NCI-H1417 treated with DMSO at 0.1 percent for 48 hours (cell line): ENCODE measurements around the gene NME9.

Experiments
- DNase-seq: peaks from one replicate; lab custom pipeline; 2025; lab: John Stamatoyannopoulos, UW

NME9 gene

DNA sequence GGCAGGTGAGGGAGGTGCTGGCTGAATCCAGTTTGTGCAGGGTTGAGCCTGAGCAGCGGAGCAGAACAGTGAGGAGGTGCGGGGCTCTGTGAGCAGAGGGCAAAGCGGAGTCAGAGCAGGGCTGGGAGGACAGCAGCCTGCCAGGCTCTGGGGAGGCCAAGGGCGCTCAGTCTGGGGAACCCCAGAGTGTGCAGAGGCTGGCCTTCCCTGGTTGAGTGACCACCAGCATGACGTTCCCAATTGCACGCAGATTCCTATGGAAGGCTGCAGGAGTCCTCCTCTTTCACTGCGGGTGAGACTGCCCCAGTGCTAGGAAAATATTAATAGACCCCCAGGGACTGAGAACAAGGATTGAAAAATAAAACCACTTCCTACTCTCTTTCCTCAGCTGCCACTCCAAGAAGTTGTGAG lies 31.9 kb upstream of the NME9 start:
- DNase-seq, result no peak

DNA sequence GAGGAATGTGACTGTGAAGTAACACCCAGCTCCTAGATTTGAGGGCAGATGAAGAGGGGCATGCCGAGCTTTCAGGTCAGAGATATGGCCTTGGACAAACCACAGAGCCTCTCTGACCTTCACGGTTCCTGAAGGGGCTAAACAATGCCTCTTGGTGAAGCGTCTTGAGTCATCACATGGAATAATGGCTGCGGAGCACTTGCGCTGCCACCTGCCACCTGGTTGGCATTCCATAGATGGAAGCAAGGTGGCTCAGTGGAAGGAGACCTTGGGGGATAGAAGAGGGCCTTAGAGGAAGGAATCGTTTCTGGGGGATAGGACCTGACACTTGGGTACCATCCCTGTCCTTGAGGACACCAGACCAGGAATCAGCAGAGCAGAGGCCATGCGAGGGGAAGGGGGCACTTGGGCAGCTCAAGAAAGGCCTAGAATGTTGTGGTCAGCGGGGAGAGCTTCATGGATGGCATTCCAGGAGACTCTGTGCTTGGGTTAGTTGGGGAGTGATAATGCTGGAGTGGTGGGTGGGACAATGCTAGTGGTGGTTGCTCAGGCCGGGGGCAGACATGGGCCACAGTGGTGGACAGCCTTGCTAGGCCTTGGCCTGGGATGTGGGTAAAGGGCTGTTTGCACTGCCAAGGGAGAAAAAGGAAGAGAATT lies 31.3 kb upstream of the NME9 start:
- no peak for DNase-seq

GRCh38 chr3:138359919-138360868 lies 30.5 kb upstream of the NME9 start:
- DNase-seq, result no peak

- DNase-seq, result no peak
Observed at GRCh38 chr3:138359148-138359918, 29.7 kb upstream of the NME9 start.

- no peak for DNase-seq
Observed at GRCh38 chr3:138356730-138357405, 27.2 kb upstream of the NME9 start.

DNA sequence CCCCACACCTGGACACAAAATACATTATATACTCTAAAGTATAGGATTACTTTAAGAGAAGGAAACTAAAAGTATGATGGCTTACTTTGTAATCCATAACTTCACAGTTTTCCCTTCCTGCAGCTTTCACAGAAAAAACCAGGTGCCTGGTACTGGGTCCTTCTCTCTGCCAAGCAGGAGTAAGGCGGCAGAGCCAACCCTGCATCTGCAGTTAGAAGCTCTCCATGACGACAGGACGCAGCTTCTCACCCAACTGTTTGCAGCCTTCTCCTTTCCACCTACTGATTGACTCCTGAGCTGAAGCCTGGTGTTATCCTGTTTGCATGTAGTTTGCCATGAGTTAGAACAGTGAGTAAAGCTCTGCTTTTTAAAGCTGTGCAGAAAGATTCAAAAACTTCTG lies 25.4 kb upstream of the NME9 start:
- no peak for DNase-seq

GRCh38 chr3:138354376-138354775 lies 24.7 kb upstream of the NME9 start:
- no peak for DNase-seq

DNA sequence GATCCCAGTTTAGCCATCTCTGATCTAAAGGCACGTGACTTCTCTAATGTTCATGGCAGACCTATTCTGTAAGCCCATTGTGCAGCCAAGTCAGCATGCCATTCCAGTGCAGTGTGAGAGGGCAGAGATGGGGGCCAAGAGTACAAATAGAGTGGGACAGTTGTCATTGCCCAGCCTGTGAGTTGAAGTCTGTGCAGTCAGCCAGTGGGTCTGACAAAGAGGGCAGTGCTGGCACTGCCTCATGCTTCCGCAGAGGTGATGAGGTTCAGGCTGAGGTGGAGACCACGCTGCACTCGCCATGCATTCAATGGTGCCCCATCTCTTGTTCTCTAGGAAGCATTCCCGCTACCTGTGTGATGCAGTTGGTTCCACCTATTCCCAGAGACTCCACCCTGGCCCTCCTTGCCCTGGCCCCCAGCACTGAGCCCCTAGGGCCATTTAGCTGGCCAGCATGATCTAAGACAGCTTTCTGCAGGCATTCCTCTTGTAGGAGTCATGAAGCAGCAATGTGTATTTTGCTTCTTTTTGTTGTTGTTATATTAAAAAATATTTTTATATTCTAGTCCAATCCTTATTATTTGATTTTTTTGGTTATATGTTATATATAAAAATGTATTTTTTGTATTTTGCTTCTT lies 22.4 kb upstream of the NME9 start:
- no peak for DNase-seq

DNA sequence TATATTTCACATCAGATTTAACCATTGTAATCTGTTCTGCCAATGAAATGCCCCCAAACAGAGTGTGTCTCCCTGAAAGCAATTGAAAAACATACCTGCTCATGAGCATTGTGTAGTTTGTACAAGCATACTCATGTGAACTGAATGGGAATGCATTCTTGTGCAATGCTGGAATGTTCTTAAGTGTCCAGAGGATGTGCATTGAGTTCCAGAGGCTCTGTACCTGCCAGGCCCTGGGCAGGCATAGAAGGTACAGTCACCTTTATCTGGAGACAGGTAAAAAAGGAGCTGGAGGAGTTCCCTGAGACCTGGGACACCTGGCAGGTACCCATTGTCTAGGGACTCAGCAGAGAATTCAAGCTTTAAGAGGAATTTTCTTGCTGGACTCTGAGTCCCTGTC lies 21.5 kb upstream of the NME9 start:
- DNase-seq, result no peak

DNA sequence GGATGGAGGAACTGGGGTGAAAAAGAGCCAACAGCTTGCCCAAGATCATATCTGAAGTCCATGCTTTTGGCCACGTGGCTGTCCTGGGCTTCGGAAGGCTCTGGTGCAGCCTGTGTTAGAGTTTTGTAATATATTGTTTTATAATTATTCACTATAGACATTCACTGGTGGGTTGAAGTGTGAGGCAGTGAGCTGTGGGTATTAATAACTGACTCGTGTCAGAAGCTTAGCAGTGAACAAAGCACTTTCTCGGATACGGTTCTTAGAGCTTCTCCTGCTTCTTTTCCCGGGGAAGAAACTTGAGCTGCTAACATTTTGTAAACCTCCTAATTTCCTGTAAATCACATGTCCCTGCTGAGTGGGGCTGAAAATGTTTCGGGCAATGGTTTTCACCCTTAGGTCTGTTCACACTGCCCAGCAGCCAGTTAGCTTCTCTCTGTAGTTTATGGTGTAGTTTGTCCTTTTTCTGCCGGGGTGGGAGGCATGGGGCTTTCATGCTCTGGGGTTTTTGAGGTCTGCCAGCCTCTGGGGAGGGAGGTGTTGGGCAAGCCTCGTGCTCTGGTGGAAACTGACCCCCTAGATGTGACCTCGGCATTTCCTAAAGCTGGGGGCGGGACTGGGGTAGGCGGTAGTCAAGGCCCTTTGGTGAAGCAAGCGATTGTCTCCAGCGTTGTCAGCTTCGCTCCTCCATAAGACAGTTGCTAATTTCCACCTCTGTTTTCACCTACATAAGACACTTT lies 20.4 kb upstream of the NME9 start:
- no peak for DNase-seq

GRCh38 chr3:138348754-138349739 lies 19.4 kb upstream of the NME9 start:
- no peak for DNase-seq

GRCh38 chr3:138347960-138348753 lies 18.5 kb upstream of the NME9 start, which contains the start of gene MRAS:
TSS of gene MRAS (plus strand) at chr3:138348579. CDS start at chr3:138372884, 24,305 bp downstream.
- DNase-seq, result peak; percentile 13

DNA sequence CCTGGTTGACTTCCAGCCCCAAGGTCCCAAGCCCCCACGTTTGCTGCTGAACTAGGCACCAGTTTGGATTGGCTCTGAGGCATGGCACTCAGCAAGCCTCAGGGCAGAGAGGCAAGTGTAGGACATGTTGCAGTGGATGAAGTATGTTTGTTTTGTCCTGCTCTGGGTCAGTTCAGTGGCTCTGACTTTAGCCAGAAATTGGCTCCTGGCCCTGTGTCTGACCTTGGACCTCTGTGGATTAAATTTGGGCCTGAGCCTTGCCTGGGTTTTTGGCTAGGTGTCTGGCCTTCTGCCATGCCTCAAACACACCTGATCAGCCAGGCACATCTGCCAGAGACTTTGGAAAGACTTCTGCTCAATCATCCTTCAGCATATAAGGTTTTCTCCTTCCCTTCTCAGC lies 15.1 kb upstream of the NME9 start:
- DNase-seq, result no peak

- DNase-seq, result no peak
Observed at GRCh38 chr3:138340511-138340910, 10.9 kb upstream of the NME9 start.

- no peak for DNase-seq
Observed at GRCh38 chr3:138338811-138339210, 9.2 kb upstream of the NME9 start.

DNA sequence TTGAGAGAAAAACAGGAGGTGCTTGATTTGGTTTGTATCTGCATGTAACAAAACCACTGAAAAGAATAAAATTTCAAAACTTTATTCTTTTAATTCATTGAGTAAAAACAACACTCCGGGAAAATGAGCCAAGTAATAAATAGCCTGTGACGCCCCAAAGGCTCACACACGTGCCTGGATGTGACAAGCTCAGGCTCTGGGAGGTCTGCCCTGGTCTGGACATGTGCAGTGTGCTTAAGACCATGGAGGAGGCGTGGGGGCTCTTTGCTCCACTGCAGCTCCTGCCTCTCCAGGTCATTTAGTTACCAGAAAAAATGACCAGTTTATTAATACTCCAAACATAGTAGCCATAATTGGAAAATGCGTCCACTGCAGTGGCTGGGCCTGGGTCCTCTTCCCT lies 8.6 kb upstream of the NME9 start:
- DNase-seq, result no peak

DNA sequence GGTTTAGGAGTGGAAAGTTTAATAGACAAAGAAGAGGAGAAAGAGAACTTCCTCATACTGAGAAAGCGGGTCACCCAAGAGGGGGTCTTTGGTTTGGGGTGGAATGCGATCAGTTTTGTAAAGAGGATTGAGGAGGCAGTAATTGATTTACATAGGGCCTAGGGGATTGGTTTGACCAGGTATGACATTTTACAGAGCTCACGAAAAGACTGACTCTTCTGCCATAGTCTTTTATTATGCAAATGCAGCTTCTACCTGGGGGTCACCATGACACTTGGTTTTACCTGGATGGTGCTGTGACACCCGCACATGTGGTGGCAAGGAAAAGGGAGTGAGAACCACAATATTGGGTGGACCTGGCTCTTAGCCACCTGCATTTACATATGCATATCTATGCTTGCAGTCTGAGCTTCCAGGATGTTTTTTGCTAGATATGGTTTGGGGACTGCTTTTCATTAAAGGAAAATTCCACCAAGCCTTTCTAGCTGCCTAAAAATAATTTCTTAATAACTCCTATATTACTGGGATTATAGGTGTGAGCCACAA lies 6.9 kb upstream of the NME9 start:
- no peak for DNase-seq

DNA sequence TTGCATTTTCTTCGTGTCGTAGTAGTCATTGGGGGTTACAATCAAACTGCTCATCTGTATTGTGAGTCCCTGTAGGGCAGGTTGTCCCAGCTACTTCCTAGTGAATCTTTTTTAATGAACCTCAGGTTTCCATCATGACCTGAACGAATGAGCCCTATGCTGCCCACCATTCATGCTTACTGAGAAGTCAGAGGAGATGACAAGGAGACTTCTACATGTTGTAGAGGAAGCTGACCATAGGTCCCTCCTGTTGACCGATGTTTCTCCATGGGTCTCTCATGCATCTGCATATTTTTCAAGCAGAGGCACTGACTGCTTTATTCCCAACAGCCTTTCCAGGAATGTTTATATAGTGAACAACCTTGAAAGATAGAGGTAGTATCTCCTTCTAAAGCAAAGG lies 5.0 kb upstream of the NME9 start:
- no peak for DNase-seq
